Adrenal gland (tissue), 5 donors: ENCODE data around the gene HNRNPUL1.

Experiments used
- POLR2A ChIP-seq, 2 donors: fragments of 450-650 bp; IDR thresholded peaks; one replicate each; pipeline ENCODE4 v1.6.1; 2017; ENCODE audit warnings: antibody characterized with exemption in 2 of 2, mild to moderate bottlenecking in 2 of 2, moderate library complexity in 1 of 2
- TF ChIP-seq, protein P1 (sequence below), 6 experiments: fragments of 450-650 bp in 4 of 6; fragments of 200-600 bp in 2 of 6; sonication (generic) in 1 of 6; IDR thresholded peaks; 1 replicate in 5 of 6; 2 replicates in 1 of 6; pipeline versions ENCODE4 v1.5.1 to v1.8.0; 2016 to 2021; ENCODE audit warnings: antibody characterized with exemption in 6 of 6, mild to moderate bottlenecking in 2 of 6, moderate library complexity in 1 of 6
- donor health status: DM: no; HTN: no; CAD: no.

DNA sequence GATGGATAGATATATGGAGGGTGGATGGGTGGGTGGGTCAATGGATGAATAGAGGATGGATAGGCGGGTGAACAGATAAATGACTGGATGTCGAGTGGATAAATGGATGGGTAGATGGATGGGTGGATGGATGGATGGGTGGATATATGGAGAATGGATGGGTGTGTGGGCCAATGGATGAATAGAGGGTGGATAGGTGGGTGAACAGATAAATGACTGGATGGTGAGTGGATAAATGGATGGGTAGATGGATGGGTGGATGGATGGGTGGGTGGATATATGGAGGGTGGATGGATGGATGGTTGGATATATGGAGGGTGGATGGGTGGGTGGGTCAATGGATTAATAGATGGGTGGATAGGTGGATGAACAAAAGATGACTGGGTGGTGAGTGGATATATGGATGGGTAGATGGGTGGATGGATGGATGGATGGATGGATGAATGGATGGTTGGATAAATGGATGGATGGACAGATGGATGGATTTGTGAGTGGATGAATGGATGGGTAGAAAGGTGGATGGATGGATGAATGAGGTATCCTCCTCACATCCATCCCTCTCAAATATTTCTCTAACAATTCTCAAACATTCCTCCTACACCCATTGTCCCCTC lies 24.1 kb upstream of the HNRNPUL1 start:
- TF ChIP-seq POLR2A (IDR thresholded peaks at IDR 0.05) = no peak
- TF ChIP-seq, protein P1, sequence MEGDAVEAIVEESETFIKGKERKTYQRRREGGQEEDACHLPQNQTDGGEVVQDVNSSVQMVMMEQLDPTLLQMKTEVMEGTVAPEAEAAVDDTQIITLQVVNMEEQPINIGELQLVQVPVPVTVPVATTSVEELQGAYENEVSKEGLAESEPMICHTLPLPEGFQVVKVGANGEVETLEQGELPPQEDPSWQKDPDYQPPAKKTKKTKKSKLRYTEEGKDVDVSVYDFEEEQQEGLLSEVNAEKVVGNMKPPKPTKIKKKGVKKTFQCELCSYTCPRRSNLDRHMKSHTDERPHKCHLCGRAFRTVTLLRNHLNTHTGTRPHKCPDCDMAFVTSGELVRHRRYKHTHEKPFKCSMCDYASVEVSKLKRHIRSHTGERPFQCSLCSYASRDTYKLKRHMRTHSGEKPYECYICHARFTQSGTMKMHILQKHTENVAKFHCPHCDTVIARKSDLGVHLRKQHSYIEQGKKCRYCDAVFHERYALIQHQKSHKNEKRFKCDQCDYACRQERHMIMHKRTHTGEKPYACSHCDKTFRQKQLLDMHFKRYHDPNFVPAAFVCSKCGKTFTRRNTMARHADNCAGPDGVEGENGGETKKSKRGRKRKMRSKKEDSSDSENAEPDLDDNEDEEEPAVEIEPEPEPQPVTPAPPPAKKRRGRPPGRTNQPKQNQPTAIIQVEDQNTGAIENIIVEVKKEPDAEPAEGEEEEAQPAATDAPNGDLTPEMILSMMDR (IDR thresholded peaks at IDR 0.05) = no peak
